Raji (cell line): ENCODE data around the gene UGT1A6.

ENCODE experiments used
- POLR2A ChIP-seq: IDR thresholded peaks from 2 replicates; pipeline ENCODE4 v1.6.1; 2011; ENCODE audit warnings: low read depth, low read length, control low read depth; ENCODE audit not compliant: insufficient read depth

Gene UGT1A6

GRCh38 chr2:233807215-233807865 is 114.7 kb downstream of the UGT1A6 start:
- no peak for TF ChIP-seq POLR2A

GRCh38 chr2:233807966-233808935 is 115.6 kb downstream of the UGT1A6 start:
- no peak for TF ChIP-seq POLR2A

GRCh38 chr2:233810385-233810784 is 117.7 kb downstream of the UGT1A6 start:
- TF ChIP-seq POLR2A = no peak

- no peak for TF ChIP-seq POLR2A
Observed at GRCh38 chr2:233811087-233811486, 118.4 kb downstream of the UGT1A6 start.

- TF ChIP-seq POLR2A = no peak
Observed at GRCh38 chr2:233811732-233812131, 119.0 kb downstream of the UGT1A6 start.

- TF ChIP-seq POLR2A = no peak
Observed at GRCh38 chr2:233813236-233814055, 120.8 kb downstream of the UGT1A6 start.

- TF ChIP-seq POLR2A = no peak
Observed at GRCh38 chr2:233814056-233814835, 121.6 kb downstream of the UGT1A6 start.

GRCh38 chr2:233815861-233816260 is 123.2 kb downstream of the UGT1A6 start:
- no peak for TF ChIP-seq POLR2A

- no peak for TF ChIP-seq POLR2A
Observed at GRCh38 chr2:233816334-233816733, 123.6 kb downstream of the UGT1A6 start.

GRCh38 chr2:233816771-233817170 is 124.1 kb downstream of the UGT1A6 start:
- TF ChIP-seq POLR2A = no peak

- TF ChIP-seq POLR2A = no peak
Observed at GRCh38 chr2:233817361-233817911, 124.7 kb downstream of the UGT1A6 start.

- TF ChIP-seq POLR2A = no peak
Observed at GRCh38 chr2:233817995-233818638, 125.4 kb downstream of the UGT1A6 start.
